ENCODE data around the gene APOL4.

Gene APOL4

DNA sequence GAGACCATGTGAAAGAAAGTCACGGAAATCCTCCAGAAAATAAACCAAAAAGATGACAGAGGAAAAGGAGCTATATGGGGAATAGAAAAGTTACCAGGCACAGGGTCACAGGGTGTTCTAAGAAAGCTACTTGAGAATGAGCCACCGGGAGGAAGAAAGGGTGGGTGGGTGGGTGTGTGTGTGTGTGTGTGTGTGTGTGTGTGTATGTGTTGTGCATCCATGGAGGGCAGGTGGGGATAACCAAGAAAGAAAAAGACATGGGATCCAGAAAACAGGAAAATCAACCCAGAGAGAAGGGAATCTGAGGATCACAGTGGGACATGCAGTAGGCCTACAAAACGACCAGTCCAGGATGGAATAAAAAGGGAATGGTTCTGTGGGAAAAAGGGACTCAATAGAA lies 34.0 kb upstream of the APOL4 start:
- Histone ChIP-seq H3K36me3 (ENCODE audit: insufficient read depth, low read length) (peaks cover 62% of the 10 kb centered on the region), H3K79me2 (ENCODE audit: insufficient read depth, low read length) (peaks cover 46% of the 10 kb centered on the region), H3K9me3 (ENCODE audit: insufficient read depth, low read length, severe bottlenecking) (no peaks in the 10 kb centered on the region), H3K4me1 (ENCODE audit: insufficient read depth, low read length) (peaks cover 41% of the 10 kb centered on the region), H3K9ac (ENCODE audit: low read depth, low read length) (no peak overlapping the region), H4K20me1 (ENCODE audit: insufficient read depth, low read length) (no peaks in the 10 kb centered on the region), H3K27ac (ENCODE audit: low read length) (no peak overlapping the region), H3K4me2 (ENCODE audit: insufficient read depth, low read length) (peak overlapping the region; percentile 95), H3K27me3 (ENCODE audit: insufficient read depth, low read length, poor library complexity) (no peaks in the 10 kb centered on the region), H3K4me3 (ENCODE audit: low read depth in 1 of 2, low read length in 2 of 2) (no peak overlapping the region), H2AFZ (ENCODE audit: low read depth, low read length) (no peak overlapping the region)
- ATAC-seq (ENCODE audit: insufficient read depth, low read depth) (no peak), DNase-seq (no peak)
- TF ChIP-seq, protein P1, sequence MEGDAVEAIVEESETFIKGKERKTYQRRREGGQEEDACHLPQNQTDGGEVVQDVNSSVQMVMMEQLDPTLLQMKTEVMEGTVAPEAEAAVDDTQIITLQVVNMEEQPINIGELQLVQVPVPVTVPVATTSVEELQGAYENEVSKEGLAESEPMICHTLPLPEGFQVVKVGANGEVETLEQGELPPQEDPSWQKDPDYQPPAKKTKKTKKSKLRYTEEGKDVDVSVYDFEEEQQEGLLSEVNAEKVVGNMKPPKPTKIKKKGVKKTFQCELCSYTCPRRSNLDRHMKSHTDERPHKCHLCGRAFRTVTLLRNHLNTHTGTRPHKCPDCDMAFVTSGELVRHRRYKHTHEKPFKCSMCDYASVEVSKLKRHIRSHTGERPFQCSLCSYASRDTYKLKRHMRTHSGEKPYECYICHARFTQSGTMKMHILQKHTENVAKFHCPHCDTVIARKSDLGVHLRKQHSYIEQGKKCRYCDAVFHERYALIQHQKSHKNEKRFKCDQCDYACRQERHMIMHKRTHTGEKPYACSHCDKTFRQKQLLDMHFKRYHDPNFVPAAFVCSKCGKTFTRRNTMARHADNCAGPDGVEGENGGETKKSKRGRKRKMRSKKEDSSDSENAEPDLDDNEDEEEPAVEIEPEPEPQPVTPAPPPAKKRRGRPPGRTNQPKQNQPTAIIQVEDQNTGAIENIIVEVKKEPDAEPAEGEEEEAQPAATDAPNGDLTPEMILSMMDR (IDR thresholded peaks at IDR 0.05; ENCODE audit: borderline replicate concordance, extremely low read depth, low read length, poor library complexity, severe bottlenecking), result no peak
- TF ChIP-seq EZH2 (IDR thresholded peaks at IDR 0.05; ENCODE audit: borderline replicate concordance, low read depth, low read length, severe bottlenecking), result no peak

DNA sequence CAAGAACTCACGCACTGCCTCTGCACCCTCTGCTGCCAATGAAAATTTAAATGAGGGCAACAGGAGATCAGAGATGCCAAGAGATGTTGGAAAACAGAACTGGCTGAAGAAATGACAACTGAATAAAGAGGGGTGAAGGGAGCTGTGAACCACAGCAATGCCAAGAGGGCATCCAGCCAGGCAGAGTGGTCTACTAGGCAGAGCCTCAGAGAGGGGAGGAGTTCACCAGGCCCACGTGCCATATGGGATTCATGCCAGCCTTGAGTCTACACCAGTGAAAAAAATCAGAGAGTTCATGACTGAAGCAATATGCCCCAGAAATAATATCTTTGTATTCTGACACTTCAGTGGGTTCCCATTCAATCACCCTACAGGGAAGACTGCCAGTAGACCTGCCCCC lies 33.3 kb upstream of the APOL4 start:
- Histone ChIP-seq H3K36me3 (ENCODE audit: insufficient read depth, low read length) (peaks cover 69% of the 10 kb centered on the region), H3K9ac (ENCODE audit: low read depth, low read length) (no peak overlapping the region), H3K9me3 (ENCODE audit: insufficient read depth, low read length, severe bottlenecking) (no peaks in the 10 kb centered on the region), H3K79me2 (ENCODE audit: insufficient read depth, low read length) (peaks cover 46% of the 10 kb centered on the region), H3K4me3 (ENCODE audit: low read depth in 1 of 2, low read length in 2 of 2) (no peak overlapping the region), H3K27ac (ENCODE audit: low read length) (no peak overlapping the region), H3K4me2 (ENCODE audit: insufficient read depth, low read length) (no peak overlapping the region), H4K20me1 (ENCODE audit: insufficient read depth, low read length) (no peaks in the 10 kb centered on the region), H3K27me3 (ENCODE audit: insufficient read depth, low read length, poor library complexity) (no peaks in the 10 kb centered on the region), H3K4me1 (ENCODE audit: insufficient read depth, low read length) (peaks cover 39% of the 10 kb centered on the region), H2AFZ (ENCODE audit: low read depth, low read length) (no peak overlapping the region)
- DNase-seq (no peak), ATAC-seq (ENCODE audit: insufficient read depth, low read depth) (no peak)
- TF ChIP-seq EZH2 (IDR thresholded peaks at IDR 0.05; ENCODE audit: borderline replicate concordance, low read depth, low read length, severe bottlenecking), result no peak
- TF ChIP-seq, protein P1 (IDR thresholded peaks at IDR 0.05; ENCODE audit: borderline replicate concordance, extremely low read depth, low read length, poor library complexity, severe bottlenecking), result no peak

DNA sequence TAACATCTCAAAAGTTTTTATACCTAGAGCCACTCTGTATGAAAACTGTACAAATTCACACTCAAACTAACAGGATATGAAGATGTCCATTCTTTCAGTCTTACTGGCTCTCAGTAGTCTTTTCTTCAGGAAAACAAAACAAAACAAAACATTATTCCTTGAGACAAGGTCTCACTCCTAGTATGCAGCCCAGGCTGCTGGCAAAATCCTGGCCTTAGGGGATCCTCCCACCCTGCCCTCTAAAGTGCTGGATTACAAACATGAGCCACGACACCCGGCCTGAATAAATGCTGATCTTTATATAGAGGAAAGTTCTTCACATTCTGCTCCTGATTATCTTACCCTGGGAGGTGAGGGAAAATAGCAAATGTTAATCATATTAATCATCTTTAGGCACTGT lies 32.6 kb upstream of the APOL4 start:
- no peaks in the 10 kb centered on the region for H3K9me3 ChIP-seq (ENCODE audit: insufficient read depth, low read length, severe bottlenecking)
- H3K9ac ChIP-seq (ENCODE audit: low read depth, low read length), result no peak overlapping the region
- no peak overlapping the region for H3K27ac ChIP-seq (ENCODE audit: low read length)
- peaks cover 35% of the 10 kb centered on the region for H3K4me1 ChIP-seq (ENCODE audit: insufficient read depth, low read length)
- ATAC-seq (ENCODE audit: insufficient read depth, low read depth) (no peak), DNase-seq (no peak)
- TF ChIP-seq, protein P1 (IDR thresholded peaks at IDR 0.05; ENCODE audit: borderline replicate concordance, extremely low read depth, low read length, poor library complexity, severe bottlenecking), result no peak
- no peak for TF ChIP-seq EZH2 (IDR thresholded peaks at IDR 0.05; ENCODE audit: borderline replicate concordance, low read depth, low read length, severe bottlenecking)
- no peak overlapping the region for H3K4me3 ChIP-seq (ENCODE audit: low read depth in 1 of 2, low read length in 2 of 2)
- no peaks in the 10 kb centered on the region for H4K20me1 ChIP-seq (ENCODE audit: insufficient read depth, low read length)
- H3K36me3 ChIP-seq (ENCODE audit: insufficient read depth, low read length), result peaks cover 72% of the 10 kb centered on the region
- no peak overlapping the region for H3K4me2 ChIP-seq (ENCODE audit: insufficient read depth, low read length)
- peaks cover 45% of the 10 kb centered on the region for H3K79me2 ChIP-seq (ENCODE audit: insufficient read depth, low read length)
- H2AFZ ChIP-seq (ENCODE audit: low read depth, low read length), result no peak overlapping the region
- no peaks in the 10 kb centered on the region for H3K27me3 ChIP-seq (ENCODE audit: insufficient read depth, low read length, poor library complexity)

DNA sequence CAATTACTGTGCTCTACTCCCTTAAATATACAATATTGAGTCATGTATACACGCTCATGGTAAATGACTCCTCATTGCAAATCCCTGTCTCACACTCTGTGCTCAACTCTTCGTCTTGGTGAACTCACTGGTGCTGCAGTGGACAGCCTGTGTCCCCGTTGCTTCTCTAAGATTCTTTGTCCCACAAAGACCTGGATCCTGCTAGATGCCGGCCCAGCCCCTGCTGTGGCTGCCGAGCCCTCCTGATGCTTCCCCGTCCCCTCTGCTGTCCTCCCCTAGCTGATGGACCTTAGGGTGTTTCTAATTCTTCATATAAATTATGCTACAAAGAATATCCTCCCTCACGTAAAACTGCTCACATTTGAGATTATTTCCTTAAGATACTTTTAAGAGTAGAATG lies 32.2 kb upstream of the APOL4 start:
- Histone ChIP-seq H3K9ac (ENCODE audit: low read depth, low read length) (no peak overlapping the region), H2AFZ (ENCODE audit: low read depth, low read length) (no peak overlapping the region), H3K9me3 (ENCODE audit: insufficient read depth, low read length, severe bottlenecking) (no peaks in the 10 kb centered on the region), H3K79me2 (ENCODE audit: insufficient read depth, low read length) (peaks cover 41% of the 10 kb centered on the region), H4K20me1 (ENCODE audit: insufficient read depth, low read length) (no peaks in the 10 kb centered on the region), H3K27me3 (ENCODE audit: insufficient read depth, low read length, poor library complexity) (no peaks in the 10 kb centered on the region), H3K36me3 (ENCODE audit: insufficient read depth, low read length) (peaks cover 75% of the 10 kb centered on the region), H3K27ac (ENCODE audit: low read length) (no peak overlapping the region), H3K4me1 (ENCODE audit: insufficient read depth, low read length) (peaks cover 34% of the 10 kb centered on the region), H3K4me2 (ENCODE audit: insufficient read depth, low read length) (no peak overlapping the region), H3K4me3 (ENCODE audit: low read depth in 1 of 2, low read length in 2 of 2) (no peak overlapping the region)
- TF ChIP-seq, protein P1 (IDR thresholded peaks at IDR 0.05; ENCODE audit: borderline replicate concordance, extremely low read depth, low read length, poor library complexity, severe bottlenecking), result no peak
- TF ChIP-seq EZH2 (IDR thresholded peaks at IDR 0.05; ENCODE audit: borderline replicate concordance, low read depth, low read length, severe bottlenecking), result no peak
- DNase-seq (no peak), ATAC-seq (ENCODE audit: insufficient read depth, low read depth) (no peak)

All from DND-41 (cell line).